Measurements from ENCODE around the gene NFE2L3.
A peak's percentile ranks its signal among the peaks of the same experiment; 100 is the strongest.

Gene NFE2L3

DNA sequence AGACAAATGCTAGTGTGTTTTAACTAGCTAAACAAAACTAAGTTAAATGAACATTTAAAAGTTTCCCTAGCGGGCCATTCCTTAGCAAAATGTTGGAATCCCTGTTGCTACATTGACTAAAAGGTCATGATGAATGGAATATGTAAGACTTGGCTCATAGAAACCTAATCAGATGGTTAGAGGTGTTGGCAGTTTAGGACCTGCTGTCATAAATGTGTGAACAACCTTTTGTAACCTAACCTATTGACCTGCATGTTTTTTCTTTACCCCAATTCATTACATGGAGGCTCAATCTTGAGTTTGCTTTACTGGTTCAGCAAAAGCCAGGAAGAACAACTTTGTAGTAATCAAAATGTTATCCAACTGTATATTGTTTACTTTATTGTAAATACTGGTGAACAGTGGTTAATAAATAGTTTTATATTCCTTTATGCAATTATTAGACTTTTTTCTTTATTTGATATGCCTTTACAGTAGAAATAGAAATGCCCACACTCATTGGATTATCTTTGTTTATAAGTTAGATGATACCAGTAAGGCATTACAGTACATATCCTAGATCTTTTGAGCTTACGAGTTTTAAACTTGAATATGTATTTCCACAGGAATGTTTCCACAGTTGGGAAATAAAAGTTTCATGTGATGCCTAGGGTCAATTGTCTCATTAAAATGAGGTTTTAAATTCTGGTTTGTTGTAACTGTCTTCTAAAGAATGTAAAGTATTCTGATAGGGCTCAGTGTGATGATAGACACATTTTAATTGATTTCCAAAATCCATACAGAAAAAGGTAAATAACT, 61.1 kb downstream of the NFE2L3 start:
- Histone ChIP-seq H3K4me3 (ENCODE audit: low read length) (no peak overlapping the region), H3K4me2 (ENCODE audit: low read length) (no peak overlapping the region), H3K79me2 (ENCODE audit: low read length) (peaks cover 10% of the 10 kb centered on the region; the same call in 1 of the 2 replicates), H3K27ac (ENCODE audit: low read length) (no peak overlapping the region), H3K9me3 (ENCODE audit: insufficient read depth, low read length) (no peaks in the 10 kb centered on the region), H3K9ac (ENCODE audit: low read length) (no peak overlapping the region), H3K27me3 (ENCODE audit: low read depth, low read length) (no peaks in the 10 kb centered on the region), H2AFZ (ENCODE audit: low read depth, low read length) (no peak overlapping the region), H3K4me1 (ENCODE audit: low read length) (no peaks in the 10 kb centered on the region), H4K20me1 (ENCODE audit: insufficient read depth, low read length) (no peaks in the 10 kb centered on the region), H3K36me3 (replicated peaks; ENCODE audit: low read depth, low read length) (peaks cover 43% of the 10 kb centered on the region)
- TF ChIP-seq, protein P1, sequence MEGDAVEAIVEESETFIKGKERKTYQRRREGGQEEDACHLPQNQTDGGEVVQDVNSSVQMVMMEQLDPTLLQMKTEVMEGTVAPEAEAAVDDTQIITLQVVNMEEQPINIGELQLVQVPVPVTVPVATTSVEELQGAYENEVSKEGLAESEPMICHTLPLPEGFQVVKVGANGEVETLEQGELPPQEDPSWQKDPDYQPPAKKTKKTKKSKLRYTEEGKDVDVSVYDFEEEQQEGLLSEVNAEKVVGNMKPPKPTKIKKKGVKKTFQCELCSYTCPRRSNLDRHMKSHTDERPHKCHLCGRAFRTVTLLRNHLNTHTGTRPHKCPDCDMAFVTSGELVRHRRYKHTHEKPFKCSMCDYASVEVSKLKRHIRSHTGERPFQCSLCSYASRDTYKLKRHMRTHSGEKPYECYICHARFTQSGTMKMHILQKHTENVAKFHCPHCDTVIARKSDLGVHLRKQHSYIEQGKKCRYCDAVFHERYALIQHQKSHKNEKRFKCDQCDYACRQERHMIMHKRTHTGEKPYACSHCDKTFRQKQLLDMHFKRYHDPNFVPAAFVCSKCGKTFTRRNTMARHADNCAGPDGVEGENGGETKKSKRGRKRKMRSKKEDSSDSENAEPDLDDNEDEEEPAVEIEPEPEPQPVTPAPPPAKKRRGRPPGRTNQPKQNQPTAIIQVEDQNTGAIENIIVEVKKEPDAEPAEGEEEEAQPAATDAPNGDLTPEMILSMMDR (IDR thresholded peaks at IDR 0.05; ENCODE audit: low read depth, low read length), result no peak
- TF ChIP-seq EZH2phosphoT487 (IDR thresholded peaks at IDR 0.05; ENCODE audit: low read depth), result no peak

- no peaks in the 10 kb centered on the region for H3K27me3 ChIP-seq (ENCODE audit: low read depth, low read length)
- 0 out of 2 replicates have a peak overlapping the region, but pooled peaks have one; percentile 11 for H3K27ac ChIP-seq (ENCODE audit: low read length)
- no peak overlapping the region for H3K4me3 ChIP-seq (ENCODE audit: low read length)
- TF ChIP-seq, protein P1 (IDR thresholded peaks at IDR 0.05; ENCODE audit: low read depth, low read length), result no peak
- no peak for TF ChIP-seq EZH2phosphoT487 (IDR thresholded peaks at IDR 0.05; ENCODE audit: low read depth)
- H3K4me1 ChIP-seq (ENCODE audit: low read length), result no peaks in the 10 kb centered on the region
- H3K79me2 ChIP-seq (ENCODE audit: low read length), result peaks cover 10% of the 10 kb centered on the region; the same call in 1 of the 2 replicates
- H3K4me2 ChIP-seq (ENCODE audit: low read length), result no peak overlapping the region
- no peaks in the 10 kb centered on the region for H3K9me3 ChIP-seq (ENCODE audit: insufficient read depth, low read length)
- peaks cover 40% of the 10 kb centered on the region for H3K36me3 ChIP-seq (replicated peaks; ENCODE audit: low read depth, low read length)
- H3K9ac ChIP-seq (ENCODE audit: low read length), result no peak overlapping the region
- no peaks in the 10 kb centered on the region for H4K20me1 ChIP-seq (ENCODE audit: insufficient read depth, low read length)
- H2AFZ ChIP-seq (ENCODE audit: low read depth, low read length), result no peak overlapping the region
These were observed 62.0 kb downstream of the NFE2L3 start for GRCh38 chr7:26213807-26214515.

GRCh38 chr7:26216049-26216448, 64.1 kb downstream of the NFE2L3 start:
- no peaks in the 10 kb centered on the region for H3K27me3 ChIP-seq (ENCODE audit: low read depth, low read length)
- H3K79me2 ChIP-seq (ENCODE audit: low read length), result no peaks in the 10 kb centered on the region
- no peak overlapping the region for H2AFZ ChIP-seq (ENCODE audit: low read depth, low read length)
- TF ChIP-seq, protein P1 (IDR thresholded peaks at IDR 0.05; ENCODE audit: low read depth, low read length), result no peak
- no peak for TF ChIP-seq EZH2phosphoT487 (IDR thresholded peaks at IDR 0.05; ENCODE audit: low read depth)
- peaks cover 20% of the 10 kb centered on the region for H3K36me3 ChIP-seq (replicated peaks; ENCODE audit: low read depth, low read length)
- H3K9me3 ChIP-seq (ENCODE audit: insufficient read depth, low read length), result no peaks in the 10 kb centered on the region
- H4K20me1 ChIP-seq (ENCODE audit: insufficient read depth, low read length), result no peaks in the 10 kb centered on the region
- H3K4me3 ChIP-seq (ENCODE audit: low read length), result no peak overlapping the region
- no peak overlapping the region for H3K27ac ChIP-seq (ENCODE audit: low read length)
- H3K4me2 ChIP-seq (ENCODE audit: low read length), result no peak overlapping the region
- no peaks in the 10 kb centered on the region for H3K4me1 ChIP-seq (ENCODE audit: low read length)
- H3K9ac ChIP-seq (ENCODE audit: low read length), result no peak overlapping the region

- Histone ChIP-seq H3K9ac (ENCODE audit: low read length) (no peak overlapping the region), H4K20me1 (ENCODE audit: insufficient read depth, low read length) (no peaks in the 10 kb centered on the region), H3K27me3 (ENCODE audit: low read depth, low read length) (no peaks in the 10 kb centered on the region), H3K4me3 (ENCODE audit: low read length) (no peak overlapping the region), H3K79me2 (ENCODE audit: low read length) (no peaks in the 10 kb centered on the region), H3K4me2 (ENCODE audit: low read length) (no peak overlapping the region), H3K36me3 (replicated peaks; ENCODE audit: low read depth, low read length) (no peaks in the 10 kb centered on the region), H3K27ac (ENCODE audit: low read length) (no peak overlapping the region), H2AFZ (ENCODE audit: low read depth, low read length) (no peak overlapping the region), H3K4me1 (ENCODE audit: low read length) (no peaks in the 10 kb centered on the region), H3K9me3 (ENCODE audit: insufficient read depth, low read length) (no peaks in the 10 kb centered on the region)
- TF ChIP-seq EZH2phosphoT487 (IDR thresholded peaks at IDR 0.05; ENCODE audit: low read depth), result no peak
- TF ChIP-seq, protein P1 (IDR thresholded peaks at IDR 0.05; ENCODE audit: low read depth, low read length), result no peak
These were observed 72.4 kb downstream of the NFE2L3 start for GRCh38 chr7:26224359-26224758.

Measured in OCI-LY3 (cell line).